Activated CD4-positive, alpha-beta T cell treated with anti-CD3 and anti-CD28 coated beads, Interleukin-10, Interleukin-2, amounts not matched to agents 100 ng/mL and 50 ng/mL, durations not matched to agents 16 hours and 8 hours (primary cell): Measurements from ENCODE around the gene DOCK2.

Experiments used
- DNase-seq: peaks from one replicate; pipeline ENCODE4 v3.0.0-alpha.2; 2020

Gene DOCK2

DNA sequence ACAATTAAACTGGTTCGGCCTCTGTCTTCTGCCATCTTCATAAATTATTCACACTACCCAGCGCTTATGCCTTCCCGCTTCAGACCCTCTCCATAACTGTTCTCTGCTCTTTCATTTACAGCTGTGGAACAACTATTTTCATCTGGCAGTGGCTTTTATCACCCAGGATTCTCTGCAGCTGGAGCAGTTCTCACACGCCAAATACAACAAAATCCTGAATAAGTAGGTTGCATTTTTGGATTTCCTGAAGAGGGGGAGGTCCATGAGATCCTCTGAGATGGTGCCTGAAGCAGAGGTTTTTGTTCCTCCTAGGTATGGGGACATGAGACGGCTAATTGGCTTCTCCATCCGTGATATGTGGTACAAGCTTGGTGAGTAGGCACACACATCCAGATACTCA lies 371.3 kb downstream of the DOCK2 start:
- DNase-seq: no peak

DNA sequence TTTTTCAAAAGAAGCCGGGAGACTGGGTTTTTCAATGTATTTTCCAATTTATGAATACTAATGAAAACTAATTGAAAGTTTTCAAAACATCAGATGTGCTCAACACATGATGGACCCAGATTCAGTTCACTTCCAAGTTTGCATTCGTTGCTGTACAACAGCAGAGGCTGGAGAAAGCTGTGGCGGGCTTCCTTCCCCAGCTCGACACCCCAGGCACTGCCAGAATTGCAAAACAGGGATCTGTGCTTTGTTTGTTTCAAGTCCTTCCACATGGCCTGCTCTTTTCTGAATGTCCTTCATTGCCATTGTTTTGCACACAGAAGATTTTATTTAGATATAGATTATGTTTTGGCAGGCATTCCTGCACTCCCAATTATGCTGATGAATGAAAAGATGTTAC lies 373.5 kb downstream of the DOCK2 start:
- DNase-seq: no peak

DNA sequence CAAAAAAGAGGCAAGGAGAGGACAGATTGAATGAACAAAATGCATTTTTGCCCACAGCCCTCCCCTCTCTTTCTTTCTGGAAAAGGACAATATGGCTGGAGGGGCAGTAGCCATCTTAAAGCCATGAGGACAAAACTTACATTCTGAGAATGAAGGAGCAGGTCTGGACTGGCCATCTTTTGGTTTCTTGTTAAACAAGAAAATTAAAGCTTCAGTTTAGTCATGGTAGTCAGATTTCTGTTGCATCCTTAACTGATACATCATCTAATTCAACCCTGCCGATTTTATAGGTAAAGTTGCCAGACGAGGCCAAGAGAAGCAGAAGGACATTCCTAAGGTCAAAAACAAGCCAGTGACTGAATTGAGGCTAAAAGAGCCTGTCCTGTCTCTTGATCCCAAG lies 374.7 kb downstream of the DOCK2 start:
- no peak for DNase-seq

DNA sequence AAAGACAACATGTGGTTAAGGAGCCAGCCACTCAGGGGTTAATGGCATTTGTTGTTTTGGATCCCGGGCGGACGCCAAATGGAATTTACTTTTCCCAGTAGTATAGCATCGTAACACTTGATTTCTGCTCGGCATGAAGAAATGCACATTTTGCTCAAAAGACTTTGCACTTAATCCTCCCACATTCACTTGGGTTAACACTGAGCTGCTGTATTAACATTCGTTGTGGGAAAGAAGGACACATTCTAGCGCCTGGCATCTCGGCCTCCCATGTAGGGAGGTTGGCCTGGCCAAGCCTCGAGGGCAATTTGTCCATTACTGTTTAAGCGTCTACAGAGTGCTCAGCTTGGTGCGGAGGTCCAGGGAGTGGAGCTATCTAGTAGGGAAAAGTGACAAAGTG lies 375.5 kb downstream of the DOCK2 start:
- DNase-seq: no peak

DNA sequence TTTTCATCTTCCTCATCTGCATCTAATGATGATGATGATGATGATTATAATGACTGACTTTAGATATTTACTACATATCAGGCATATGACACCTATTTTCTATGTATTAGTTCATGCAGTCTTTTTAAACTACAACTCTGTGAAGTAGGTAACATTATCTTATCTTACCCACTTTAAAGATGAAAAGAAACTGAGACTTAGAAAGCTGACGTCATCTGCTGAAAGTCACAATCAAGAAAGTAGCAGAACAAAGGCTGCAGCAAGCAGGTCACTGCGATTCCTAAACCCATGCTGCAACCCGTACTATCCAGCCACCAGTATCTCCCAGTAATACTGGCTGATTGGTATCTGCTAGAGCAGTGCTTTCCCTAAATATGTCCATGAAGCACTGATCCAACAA lies 383.3 kb downstream of the DOCK2 start:
- DNase-seq: no peak

DNA sequence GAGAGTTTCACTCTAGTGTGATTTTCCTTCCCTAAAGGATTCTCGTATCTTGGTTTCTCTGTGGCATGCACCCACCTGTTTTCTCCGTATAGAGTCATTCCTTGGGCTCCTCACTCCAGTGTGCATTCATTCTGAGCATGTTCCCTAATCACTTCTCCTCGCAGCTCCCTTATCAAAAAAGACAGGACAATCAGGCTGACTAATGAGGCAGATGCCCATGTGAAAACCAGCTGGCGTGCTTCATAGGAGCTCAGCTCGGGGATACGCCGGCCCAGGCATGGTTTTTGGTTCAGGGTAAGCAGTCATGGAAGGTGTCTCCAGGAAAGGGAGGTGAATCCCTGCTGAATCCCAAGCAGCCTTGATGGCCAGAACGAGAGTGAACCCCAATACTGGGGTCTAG lies 384.4 kb downstream of the DOCK2 start:
- DNase-seq: no peak

DNA sequence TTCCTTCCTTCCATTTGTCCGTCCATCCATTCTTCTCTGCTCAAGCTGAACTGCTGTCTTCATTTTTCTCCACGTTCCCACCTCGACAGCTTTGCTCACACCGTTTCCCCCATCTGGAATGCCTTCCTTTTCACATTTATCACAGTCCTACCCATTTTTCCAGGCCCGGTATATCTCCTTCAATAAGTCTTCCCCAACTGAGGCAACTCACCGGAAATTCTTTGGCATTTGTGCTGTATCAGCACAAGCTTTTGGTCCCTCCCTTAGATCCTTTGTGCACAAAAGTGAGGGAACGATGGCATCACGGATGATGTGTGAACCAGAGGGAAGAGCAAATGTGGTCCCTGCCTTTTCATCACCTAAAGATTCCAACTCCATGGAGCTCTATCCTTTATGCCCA lies 388.8 kb downstream of the DOCK2 start:
- DNase-seq: no peak

DNA sequence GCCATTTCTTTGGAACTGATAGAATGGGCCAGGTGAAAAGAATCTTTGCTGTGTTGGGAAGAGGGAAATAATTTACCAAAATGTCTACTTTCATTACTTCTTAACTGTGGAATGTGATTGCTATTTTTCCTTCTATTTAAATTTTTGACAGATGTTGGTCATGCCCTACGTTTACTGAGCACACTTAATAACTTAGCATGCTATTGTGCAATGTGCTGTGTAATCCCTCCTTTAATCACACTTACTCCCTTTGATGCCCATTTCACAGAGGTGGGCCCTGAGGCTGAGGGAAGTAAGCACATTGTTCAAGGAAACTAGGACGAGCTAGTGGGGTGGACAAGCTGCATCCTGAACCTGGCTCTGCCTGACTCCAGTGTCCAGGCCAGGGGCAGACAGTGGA lies 391.0 kb downstream of the DOCK2 start:
- no peak for DNase-seq

DNA sequence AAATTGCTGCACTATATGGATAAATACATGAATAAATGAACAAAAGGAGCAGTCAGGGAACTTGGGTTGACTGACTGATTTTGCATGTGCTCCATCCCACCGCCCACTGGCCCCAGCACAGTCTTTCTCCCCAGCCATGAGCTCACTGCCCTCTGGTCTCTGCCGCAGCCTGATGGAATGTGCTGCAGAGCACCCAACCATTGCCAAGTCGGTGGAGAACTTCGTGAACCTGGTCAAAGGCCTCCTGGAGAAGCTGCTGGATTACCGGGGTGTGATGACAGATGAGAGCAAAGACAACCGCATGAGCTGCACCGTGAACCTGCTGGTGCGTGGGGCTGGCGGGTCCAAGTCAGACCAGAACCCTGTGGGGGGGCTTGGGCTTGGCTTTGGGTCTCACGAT lies 397.2 kb downstream of the DOCK2 start:
- DNase-seq: no peak

DNA sequence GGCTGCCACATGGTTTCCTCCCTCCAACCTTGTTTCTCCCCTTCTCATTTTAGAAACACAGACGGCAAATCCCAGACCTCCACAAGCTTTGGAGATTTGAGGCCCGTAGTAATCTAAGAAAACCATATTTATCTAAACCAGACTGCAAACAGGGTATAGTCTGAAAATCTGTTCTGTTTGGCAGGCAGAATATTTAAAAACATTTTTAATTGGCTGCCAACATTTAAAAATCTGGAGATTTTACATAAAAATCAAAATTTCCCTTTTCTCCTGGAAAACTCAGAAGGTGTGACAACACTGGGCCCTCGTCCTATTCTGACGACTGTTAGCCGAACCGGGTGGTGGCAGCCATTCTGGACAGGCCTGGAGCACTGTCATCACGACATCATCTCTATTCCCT lies 401.2 kb downstream of the DOCK2 start:
- no peak for DNase-seq

DNA sequence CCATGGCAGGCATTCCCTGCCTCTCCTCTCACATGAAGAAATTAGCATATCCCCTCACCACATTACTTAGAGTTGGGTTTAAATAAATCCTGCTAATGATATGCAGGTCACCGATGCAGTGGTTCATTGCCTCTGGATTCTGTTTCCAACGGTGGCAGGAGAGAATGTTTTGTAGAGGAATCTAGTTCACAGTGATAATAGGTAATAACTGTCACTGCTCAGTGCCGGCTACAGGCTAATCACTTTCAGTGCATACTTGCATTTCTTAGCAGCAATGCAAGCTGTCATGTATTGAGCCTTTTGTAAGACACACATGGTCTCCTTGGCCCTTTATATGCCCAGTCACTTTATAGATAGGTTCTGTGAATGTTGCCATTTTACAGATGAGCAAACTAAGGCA lies 402.8 kb downstream of the DOCK2 start:
- no peak for DNase-seq

DNA sequence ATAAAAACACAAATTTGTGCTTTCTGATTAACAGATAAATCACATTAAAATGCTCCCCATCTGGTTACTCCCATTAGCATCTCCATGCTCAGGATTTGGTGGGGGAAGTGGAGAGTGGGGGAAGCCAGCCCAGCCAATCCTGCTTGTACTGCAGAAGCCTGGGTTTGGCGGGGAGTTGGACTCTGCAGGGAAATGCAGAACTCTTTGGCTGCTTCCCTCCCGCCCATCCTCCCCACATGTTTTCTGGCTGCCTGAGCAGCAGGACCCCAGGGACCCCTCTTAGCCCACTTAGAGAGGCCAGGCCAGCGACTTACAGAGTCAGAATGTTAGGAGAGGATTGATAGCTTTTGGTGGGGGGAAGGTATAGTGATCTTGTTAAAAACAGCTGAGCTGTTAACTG lies 409.2 kb downstream of the DOCK2 start:
- no peak for DNase-seq

DNA sequence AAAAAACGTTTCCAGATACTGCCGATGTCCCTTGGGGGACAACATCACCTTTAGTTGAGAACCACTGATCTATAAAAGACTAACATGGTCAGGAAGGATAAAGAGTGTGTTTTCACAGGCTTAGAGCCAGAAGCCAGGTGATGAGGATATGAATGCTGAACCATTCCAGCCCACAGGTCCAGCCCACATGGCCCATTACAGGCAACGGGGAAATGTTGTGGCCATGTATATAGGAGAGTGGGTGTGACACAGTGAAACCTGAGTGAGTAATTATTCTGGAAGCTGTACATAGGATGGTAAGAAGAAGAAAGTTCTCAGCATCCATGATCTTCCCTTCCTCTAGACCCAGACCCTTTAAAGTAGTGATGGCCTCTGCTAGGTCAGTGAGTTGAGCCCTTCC lies 412.6 kb downstream of the DOCK2 start:
- no peak for DNase-seq

DNA sequence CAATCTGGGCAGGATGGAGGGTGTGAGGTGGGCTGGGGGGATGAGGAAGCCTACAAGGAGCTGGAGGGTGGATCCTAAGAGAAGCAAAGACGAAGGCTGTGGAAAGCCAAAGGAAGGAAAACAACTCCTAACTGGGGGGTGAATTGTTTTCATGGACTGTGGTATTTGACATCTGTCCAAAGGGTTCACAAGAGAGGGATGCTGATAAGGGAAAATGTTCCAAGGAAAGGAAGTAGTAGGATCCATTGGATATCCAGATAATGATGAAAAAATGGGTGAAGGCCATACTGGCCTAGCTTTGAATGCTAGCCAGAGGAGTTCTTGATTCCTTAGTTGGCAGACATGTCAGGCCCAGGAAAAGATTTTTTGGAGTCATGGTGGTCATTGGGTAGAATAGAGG lies 416.8 kb downstream of the DOCK2 start:
- no peak for DNase-seq

DNA sequence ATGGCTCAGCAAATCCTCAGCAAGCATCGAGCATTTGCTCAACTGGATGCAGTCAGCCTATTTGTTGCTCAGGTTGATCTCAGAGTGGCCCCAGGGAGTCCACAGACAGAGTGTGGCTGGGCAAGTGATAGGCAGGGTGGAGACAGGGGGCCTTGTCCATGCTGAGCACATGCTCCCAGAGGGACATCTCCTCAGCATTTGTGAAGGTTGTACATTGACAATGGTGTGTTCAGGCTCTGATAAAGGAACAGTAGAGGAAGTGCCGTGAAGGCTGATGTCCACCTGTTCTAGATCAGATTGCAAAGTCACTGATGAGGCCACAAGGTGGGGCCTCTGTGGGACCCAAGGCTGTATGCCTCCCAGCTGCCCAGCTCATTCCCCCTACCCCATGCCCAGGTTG lies 418.5 kb downstream of the DOCK2 start:
- no peak for DNase-seq

DNA sequence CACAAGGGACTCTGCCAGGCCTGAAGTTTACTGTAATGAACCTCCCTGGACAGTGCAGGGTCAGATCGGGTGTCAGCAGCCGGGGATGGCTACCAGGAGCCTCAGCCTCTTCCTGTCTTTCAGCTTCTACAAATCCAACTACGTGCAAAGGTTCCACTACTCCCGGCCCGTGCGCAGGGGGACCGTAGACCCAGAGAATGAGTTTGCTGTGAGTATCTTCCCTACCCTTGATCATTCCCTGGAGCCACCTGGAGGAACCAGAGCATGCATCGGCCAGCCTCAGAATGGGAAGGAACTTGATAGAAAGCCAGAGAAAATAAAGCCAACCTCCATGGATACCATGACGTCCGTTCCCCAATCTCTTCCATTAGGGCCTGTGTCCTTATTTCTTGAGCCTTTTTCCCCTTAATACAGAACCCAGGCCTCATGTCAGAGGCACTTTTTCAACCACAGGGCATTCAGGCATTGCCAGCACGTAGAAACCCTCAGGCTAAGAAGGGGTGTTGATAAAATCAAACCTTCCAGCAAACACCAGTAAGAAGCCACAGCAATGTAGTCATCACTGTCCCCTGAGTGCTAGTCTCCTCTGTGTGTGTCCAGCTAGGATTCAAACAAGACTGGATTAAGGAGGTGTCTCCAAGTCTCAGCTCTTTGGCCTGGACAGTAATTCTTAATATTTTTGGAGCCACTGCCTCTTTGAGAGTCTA lies 419.6 kb downstream of the DOCK2 start:
- no peak for DNase-seq

DNA sequence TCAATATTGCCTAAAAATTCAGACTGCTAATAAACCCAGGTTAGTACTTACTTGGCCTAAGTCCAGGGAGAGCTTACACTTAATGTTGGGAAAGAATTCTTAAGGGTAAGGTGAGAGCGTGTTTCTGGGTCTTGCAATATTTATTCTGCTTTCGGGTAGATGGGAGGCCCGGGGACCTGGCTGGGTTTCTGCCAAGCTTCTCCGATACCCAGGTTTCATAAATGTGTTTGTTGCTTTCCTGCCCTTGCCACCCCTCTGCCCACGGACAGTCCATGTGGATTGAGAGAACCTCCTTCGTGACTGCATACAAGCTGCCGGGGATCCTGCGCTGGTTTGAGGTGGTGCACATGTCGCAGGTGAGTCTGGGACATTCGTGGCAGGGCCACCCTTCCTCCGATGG lies 420.2 kb downstream of the DOCK2 start:
- no peak for DNase-seq

DNA sequence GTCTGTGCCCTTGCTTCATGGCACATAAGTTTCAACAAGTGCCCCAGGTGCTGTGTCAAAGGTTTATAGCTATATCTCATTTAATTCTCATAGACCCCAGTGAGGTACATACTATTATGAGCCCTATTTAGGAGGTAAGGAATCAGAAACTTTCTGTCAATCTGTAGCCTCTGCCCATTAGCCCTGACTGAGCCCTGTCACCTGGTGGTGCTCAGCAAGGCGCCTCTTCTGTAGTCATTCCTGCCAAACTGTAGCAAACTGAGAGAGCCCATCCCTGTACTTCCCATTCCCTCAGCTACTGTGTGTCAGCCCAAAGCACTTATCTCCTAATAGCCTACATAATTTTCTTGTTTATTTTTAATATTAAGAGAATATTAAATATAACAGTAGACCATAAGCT lies 422.1 kb downstream of the DOCK2 start:
- DNase-seq: no peak

DNA sequence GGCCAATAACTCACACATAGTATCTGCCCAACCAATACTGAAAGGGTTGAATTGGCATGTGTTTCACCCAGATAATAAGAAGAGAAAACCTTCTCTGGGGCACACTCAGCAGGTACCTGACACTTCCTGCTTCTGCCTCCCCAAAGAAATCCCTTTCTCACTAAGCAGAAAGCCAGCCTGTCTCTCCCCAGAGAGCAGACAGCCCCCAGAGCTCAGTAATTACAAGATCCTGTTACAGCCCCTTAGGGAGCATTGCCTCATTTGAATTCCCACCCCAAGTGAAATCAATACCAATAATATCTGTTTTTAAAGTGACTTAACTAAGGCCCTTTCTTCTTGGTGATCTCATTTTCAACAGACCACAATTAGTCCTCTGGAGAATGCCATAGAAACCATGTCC lies 430.1 kb downstream of the DOCK2 start:
- DNase-seq: no peak

DNA sequence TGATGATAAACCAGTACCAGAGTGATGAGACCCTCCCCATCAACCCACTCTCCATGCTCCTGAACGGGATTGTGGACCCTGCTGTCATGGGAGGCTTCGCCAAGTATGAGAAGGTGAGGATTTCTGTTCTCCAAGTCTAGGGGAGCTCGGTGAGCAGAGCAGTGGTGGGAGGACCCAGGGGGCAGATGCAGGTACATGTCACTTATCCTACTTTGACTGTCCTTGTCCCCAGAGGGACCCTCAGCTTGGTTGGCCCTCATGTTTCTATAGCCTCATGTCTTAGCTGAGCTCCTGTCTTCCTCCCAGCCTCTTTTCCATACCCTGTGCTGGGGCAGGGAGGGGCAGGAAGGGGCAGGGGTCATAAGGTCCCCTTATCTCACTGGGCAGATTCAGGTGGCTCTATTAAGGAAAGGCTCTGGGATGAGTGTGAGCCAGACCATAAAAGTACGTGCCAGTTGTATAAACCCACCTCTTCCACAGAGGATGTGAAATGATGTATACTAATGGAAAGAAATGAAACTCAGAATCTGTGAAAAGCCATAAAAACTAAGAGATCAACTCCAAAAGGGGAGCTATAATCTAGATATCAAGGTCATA lies 430.6 kb downstream of the DOCK2 start:
- no peak for DNase-seq

DNA sequence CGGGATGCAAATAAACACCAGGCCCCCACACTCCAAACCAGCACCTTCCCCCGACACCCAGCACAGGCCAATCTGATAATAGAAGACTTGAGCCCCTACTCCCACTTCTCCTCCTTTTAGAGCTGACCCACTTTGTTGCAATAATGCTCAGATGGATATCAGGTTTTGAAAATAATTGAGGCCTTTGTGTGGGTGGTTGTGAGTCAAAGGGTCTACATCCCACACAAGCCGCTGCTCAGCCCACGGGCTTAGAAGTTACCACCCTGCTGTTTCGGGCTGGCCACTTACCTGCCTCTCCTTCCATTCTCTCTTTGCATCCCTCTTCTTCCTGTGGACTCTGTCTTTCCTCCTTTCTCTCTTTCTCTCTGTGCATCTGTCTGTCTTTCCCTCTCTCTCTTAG lies 432.4 kb downstream of the DOCK2 start:
- DNase-seq: no peak

DNA sequence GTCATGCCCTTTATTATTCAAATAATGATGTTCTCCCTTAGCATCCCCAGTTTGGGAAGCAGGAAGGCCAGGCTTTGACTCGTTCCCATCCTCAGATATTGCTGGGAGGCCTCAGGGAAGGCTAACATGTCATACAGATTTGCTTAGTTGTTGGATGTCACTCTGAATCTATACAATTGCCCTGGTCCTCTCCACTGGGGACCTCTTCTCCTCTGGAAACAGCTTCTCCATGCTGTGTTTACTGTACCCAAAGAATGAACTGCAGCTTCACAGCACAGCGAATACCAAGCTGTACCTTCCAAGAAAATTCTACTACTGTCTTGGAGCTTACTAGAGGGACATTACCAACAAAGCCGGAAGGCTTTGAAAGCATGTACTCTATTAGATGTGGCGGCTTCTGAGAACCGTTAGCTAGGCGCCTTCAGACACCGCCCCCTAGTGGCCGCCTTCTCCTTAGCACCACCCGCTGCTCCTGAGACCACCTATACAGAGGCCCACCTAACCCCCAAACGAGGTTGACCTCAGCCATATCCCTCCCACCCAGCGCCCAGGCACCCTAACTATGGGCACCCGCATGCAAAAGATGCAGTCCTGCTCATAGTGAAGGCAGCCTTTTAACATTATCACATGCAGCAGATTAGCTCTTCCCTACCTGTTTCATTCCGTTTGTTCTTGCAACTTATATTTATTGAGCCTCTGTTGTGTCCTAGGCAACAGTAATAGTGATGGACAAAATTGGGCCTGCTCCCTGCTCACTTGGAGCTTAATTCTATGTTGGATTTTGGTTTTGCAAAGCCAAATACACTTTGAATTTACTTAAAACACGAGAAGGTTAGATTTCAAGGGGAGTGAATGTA lies 433.7 kb downstream of the DOCK2 start:
- no peak for DNase-seq

DNA sequence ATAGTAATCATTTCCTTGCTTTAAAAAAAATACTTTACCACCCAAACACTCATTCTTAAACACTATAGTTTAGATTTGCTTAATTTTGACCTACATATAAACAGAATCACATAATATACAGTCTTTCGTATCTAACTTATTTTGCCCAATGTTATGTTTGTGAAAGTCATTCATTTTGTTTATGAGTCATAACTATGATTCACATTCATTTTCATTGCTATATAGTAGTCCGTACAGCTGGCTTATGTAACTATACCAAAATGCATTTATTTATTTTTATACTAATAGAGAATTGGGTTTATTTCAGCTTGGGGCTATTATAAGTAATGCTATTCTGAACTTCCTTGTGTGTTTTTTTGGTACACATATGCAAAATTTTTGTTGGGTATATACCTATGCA lies 434.7 kb downstream of the DOCK2 start:
- no peak for DNase-seq

DNA sequence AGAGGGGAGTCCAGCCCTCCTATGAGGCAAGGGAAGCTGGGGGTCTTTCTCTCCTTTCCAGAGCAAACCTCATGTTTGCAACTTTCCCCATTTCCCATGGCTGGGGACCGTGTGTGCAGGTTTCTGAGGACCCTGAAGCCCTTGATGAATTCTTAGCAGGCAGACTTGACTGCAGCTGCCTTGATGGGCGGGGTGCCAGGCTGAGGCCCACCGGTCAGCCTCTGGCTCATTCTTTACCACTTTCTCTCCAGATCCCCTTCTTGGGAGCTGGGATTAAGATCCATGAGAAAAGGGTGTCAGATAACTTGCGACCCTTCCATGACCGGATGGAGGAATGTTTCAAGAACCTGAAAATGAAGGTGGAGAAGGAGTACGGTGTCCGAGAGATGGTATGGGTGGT lies 438.6 kb downstream of the DOCK2 start:
- DNase-seq: no peak
